IMR-90 (cell line): Measurements from ENCODE around the gene DOCK9. TPM values are rescaled to one million over a fixed set of nuclear protein-coding genes. Genes with fewer than 3 reads are reported as not detected.

Source experiments
- ATAC-seq: fragments of 200-7000 bp; cut with Tn5 transposase; 2 replicates; pipeline ENCODE4 v1.9.1; 2020; ENCODE audit warnings: low read depth, mild to moderate bottlenecking, moderate library complexity
- BruUV-seq: library from RNA; stranded (reverse); fragments of 400-500 nt; replicated peaks from 2 replicates; lab custom pipeline; 2021; lab: Mats Ljungman, UMichigan
- CTCF ChIA-PET: fragments of 300-600 bp; formaldehyde crosslinking; extraction: SDS; loops from one replicate; lab custom pipeline; 2021; ENCODE audit warnings: antibody characterized with exemption; lab: Yijun Ruan, JAX
- POLR2A ChIA-PET: fragments of 300-600 bp; sonication (Branson Sonifier 250); formaldehyde crosslinking; loops from one replicate; lab custom pipeline; 2022; ENCODE audit warnings: antibody characterized with exemption; ENCODE audit not compliant: unreplicated experiment; lab: Charles Lee
- DNase-seq: peaks from one replicate; pipeline ENCODE4 v3.0.0; 2013
- H2AFZ ChIP-seq: replicated peaks from 2 replicates; pipeline ENCODE3; 2013; ENCODE audit warnings: low read length, mild to moderate bottlenecking; ENCODE audit not compliant: poor library complexity
- H2AK5ac ChIP-seq: 2 replicates; pipeline ENCODE4 v1.6.1; 2013; ENCODE audit warnings: low read depth, low read length, inconsistent platforms
- H2AK9ac ChIP-seq: replicated peaks from 2 replicates; pipeline ENCODE3; 2013; ENCODE audit warnings: mild to moderate bottlenecking, low read depth, low read length, moderate library complexity; ENCODE audit not compliant: poor library complexity
- H2BK120ac ChIP-seq: 2 replicates; pipeline ENCODE4 v1.6.1; 2013; ENCODE audit warnings: low read depth, low read length, inconsistent platforms
- H2BK15ac ChIP-seq: 3 replicates; pipeline ENCODE4 v1.6.1; 2013; ENCODE audit warnings: low read depth, low read length, inconsistent platforms
- H2BK20ac ChIP-seq: 2 replicates; pipeline ENCODE4 v1.6.1; 2013; ENCODE audit warnings: low read depth, mild to moderate bottlenecking, inconsistent platforms, low read length, moderate library complexity
- H2BK5ac ChIP-seq: 2 replicates; pipeline ENCODE4 v1.6.1; 2013; ENCODE audit warnings: mild to moderate bottlenecking, low read depth, low read length, inconsistent platforms; ENCODE audit not compliant: poor library complexity, severe bottlenecking
- H3K14ac ChIP-seq: replicated peaks from 2 replicates; pipeline ENCODE4 v1.6.1; 2013; ENCODE audit warnings: low read depth, low read length, inconsistent platforms
- H3K18ac ChIP-seq: 2 replicates; pipeline ENCODE4 v1.6.1; 2013; ENCODE audit warnings: low read depth, low read length, control low read depth
- H3K23ac ChIP-seq: 2 replicates; pipeline ENCODE4 v1.6.1; 2013; ENCODE audit warnings: low read depth, low read length, inconsistent platforms
- H3K27ac ChIP-seq: 2 replicates; pipeline ENCODE4 v1.5.1; 2013; ENCODE audit warnings: mild to moderate bottlenecking, control low read depth, low read length; ENCODE audit not compliant: insufficient read depth
- H3K27me3 ChIP-seq: 2 replicates; pipeline ENCODE4 v1.6.1; 2013; ENCODE audit warnings: low read length; ENCODE audit not compliant: control insufficient read depth, insufficient read depth
- H3K36me3 ChIP-seq: 2 replicates; pipeline ENCODE4 v1.6.1; 2013; ENCODE audit warnings: low read length, mixed read lengths; ENCODE audit not compliant: control insufficient read depth, insufficient read depth
- H3K4ac ChIP-seq: 2 replicates; pipeline ENCODE4 v1.6.1; 2013; ENCODE audit warnings: low read depth, low read length, inconsistent platforms
- H3K4me1 ChIP-seq: 2 replicates; pipeline ENCODE4 v1.6.1; 2013; ENCODE audit warnings: low read length, mixed read lengths; ENCODE audit not compliant: control insufficient read depth, insufficient read depth
- H3K4me2 ChIP-seq: 2 replicates; pipeline ENCODE4 v1.6.1; 2013; ENCODE audit warnings: low read depth, mild to moderate bottlenecking, control low read depth, low read length, moderate library complexity
- H3K4me3 ChIP-seq: 2 replicates; pipeline ENCODE4 v1.5.1; 2013; ENCODE audit warnings: low read depth, mild to moderate bottlenecking, control low read depth, low read length, moderate library complexity; ENCODE audit not compliant: insufficient read depth
- H3K56ac ChIP-seq: 2 replicates; pipeline ENCODE4 v1.6.1; 2013; ENCODE audit warnings: low read length, inconsistent platforms; ENCODE audit not compliant: insufficient read depth; ENCODE audit errors: extremely low read depth
- H3K79me1 ChIP-seq, 2 experiments: 2 replicates each; pipeline ENCODE4 v1.6.1; 2013; ENCODE audit warnings: low read length in 2 of 2, inconsistent platforms in 1 of 2, low read depth in 1 of 2
- H3K9ac ChIP-seq: 2 replicates; pipeline ENCODE4 v1.6.1; 2013; ENCODE audit warnings: low read depth, low read length, control low read depth
- H3K9me1 ChIP-seq: 2 replicates; pipeline ENCODE4 v1.6.1; 2013; ENCODE audit warnings: low read length, inconsistent platforms; ENCODE audit not compliant: insufficient read depth
- H3K9me3 ChIP-seq: 2 replicates; pipeline ENCODE4 v1.6.1; 2013; ENCODE audit warnings: low read length; ENCODE audit not compliant: control insufficient read depth, insufficient read depth
- H4K20me1 ChIP-seq: 2 replicates; pipeline ENCODE4 v1.6.1; 2013; ENCODE audit warnings: low read length, inconsistent platforms; ENCODE audit not compliant: insufficient read depth
- H4K5ac ChIP-seq: 2 replicates; pipeline ENCODE4 v1.6.1; 2013; ENCODE audit warnings: mild to moderate bottlenecking, low read depth, low read length, control low read depth
- H4K8ac ChIP-seq, 2 experiments: 2 replicates each; pipeline ENCODE4 v1.6.1; 2013; ENCODE audit warnings: low read depth in 2 of 2, low read length in 2 of 2, control low read depth in 1 of 2, inconsistent platforms in 1 of 2
- H4K91ac ChIP-seq: 2 replicates; pipeline ENCODE4 v1.6.1; 2013; ENCODE audit warnings: low read depth, low read length, inconsistent platforms; ENCODE audit not compliant: insufficient read depth
- CEBPB ChIP-seq: IDR thresholded peaks from 2 replicates; pipeline ENCODE4 v1.6.1; 2012; ENCODE audit warnings: low read depth, low read length, improper control_type of control experiment
- FOS ChIP-seq: fragments of 150-350 bp; IDR thresholded peaks from 2 replicates; pipeline ENCODE4 v1.6.1; 2016; ENCODE audit warnings: low read depth, low read length
- NFE2L2 ChIP-seq: fragments of 150-350 bp; IDR thresholded peaks from 2 replicates; pipeline ENCODE4 v1.6.1; 2016; ENCODE audit warnings: low read depth, mild to moderate bottlenecking, low read length
- POLR2A ChIP-seq: IDR thresholded peaks from 2 replicates; pipeline ENCODE4 v1.6.1; 2012; ENCODE audit warnings: mild to moderate bottlenecking, low read depth, low read length
- RCOR1 ChIP-seq: IDR thresholded peaks from 2 replicates; pipeline ENCODE4 v1.6.1; 2012; ENCODE audit warnings: mild to moderate bottlenecking, low read length, improper control_type of control experiment; ENCODE audit not compliant: insufficient replicate concordance
- WGBS, 2 experiments: methylation state at CpG; one replicate each; pipeline versions ENCODE4 v1.1.5 to v1.1.7; 2013; ENCODE audit warnings: missing lambda C conversion rate in 2 of 2; ENCODE audit not compliant: insufficient read length in 1 of 2; ENCODE audit errors: extremely low coverage in 2 of 2; 5-methylcytosine and 5-hydroxymethylcytosine counted together
- dilution Hi-C: fragments of 300-500 bp; cut with HindIII; formaldehyde crosslinking; loops from one replicate; pipeline ENCODE4 v1.14.3; 2018; ENCODE audit warnings: low sequenced_read_pairs; ENCODE audit not compliant: unreplicated experiment
- in situ Hi-C: fragments of 300-500 bp; cut with MboI; formaldehyde crosslinking; loops from 3 replicates; pipeline ENCODE4 v1.14.3; 2019; ENCODE audit warnings: low sequenced_read_pairs, inconsistent platforms, mixed read lengths
- intact Hi-C: fragments of 100-400 bp; cut with micrococcal nuclease; formaldehyde crosslinking; loops from 2 replicates; pipeline ENCODE4 v1.10.0; 2022
- polyA plus RNA-seq, 3 experiments: library from polyadenylated mRNA; depleted of rRNA; stranded (reverse); fragments of >200 nt; gene quantifications; 2 replicates each; pipeline ENCODE4 v1.2.3, GENCODE V29; 2012; ENCODE audit warnings: low replicate concordance in 1 of 3
- total RNA-seq: library from RNA; depleted of rRNA; stranded (reverse); fragments of >200 nt; gene quantifications from 2 replicates; pipeline ENCODE4 v1.2.3, GENCODE V29; 2012
- TF ChIP-seq, protein P1 (sequence below): fragments of 150-350 bp; IDR thresholded peaks from 2 replicates; pipeline ENCODE4 v1.6.1; 2017; ENCODE audit warnings: mild to moderate bottlenecking, antibody characterized with exemption, low read length, low read depth

The DOCK9 gene
- total and polyA plus RNA-seq, 2 of the 4 experiments (the other 2 are of a cell fraction), result 4.8 to 7.2 TPM

DNA sequence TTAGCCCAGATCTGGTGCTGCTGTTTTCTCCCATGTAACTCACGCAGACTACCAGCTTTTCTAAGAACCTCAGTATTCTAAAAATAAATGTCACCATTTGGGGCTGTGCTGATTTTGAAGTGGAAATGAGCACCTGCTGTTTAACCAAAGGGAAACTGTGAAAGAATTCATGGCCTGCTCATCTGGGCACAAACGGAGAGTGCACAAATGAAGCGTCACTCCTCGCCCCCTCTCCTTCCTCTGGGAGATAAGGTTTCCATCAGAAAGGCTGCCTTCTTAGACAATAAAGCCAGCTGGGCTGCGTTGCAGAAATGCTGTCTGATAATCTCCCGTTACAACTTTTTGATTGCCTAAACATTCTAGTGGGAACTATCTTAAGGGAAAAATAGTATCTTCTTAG, 151.7 kb downstream of the DOCK9 start:
- CTCF ChIA-PET, result interaction anchor here (1.1 to 3.4 kb wide), 2 partner anchors 8 to 14 kb away, joined by 8 to 17 read pairs; no protein-coding TSS in a partner anchor
- no CpG with 5 or more reads among the region's 6 CpGs for WGBS, 2 experiments

More for the DNA sequence above, 151.7 kb downstream of the DOCK9 start:
- DNase-seq, result peak; percentile 15
- H3K4me2 ChIP-seq, result no peak overlapping the region
- H3K4me3 ChIP-seq, result no peak overlapping the region
- H3K36me3 ChIP-seq, result no peaks in the 10 kb centered on the region
- H4K8ac ChIP-seq, result no peak overlapping the region
- H4K20me1 ChIP-seq, result no peaks in the 10 kb centered on the region
- H2BK5ac ChIP-seq, result no peak overlapping the region
- H3K4ac ChIP-seq, result no peak overlapping the region
- no peak overlapping the region for H2AFZ ChIP-seq
- no peaks in the 10 kb centered on the region for H3K79me1 ChIP-seq
- peaks cover 2% of the 10 kb centered on the region; the same call in 1 of the 2 replicates for H3K4me1 ChIP-seq
- intact Hi-C loops (no loop called here), in situ Hi-C loops (loop anchor here (25.0 kb wide), 2 partner anchors 689 to 964 kb away; partner anchors contain the start of gene FARP1), dilution Hi-C loops (no loop called here)
- no peak overlapping the region for H3K27ac ChIP-seq
- H2BK15ac ChIP-seq, result no peak overlapping the region
- H3K56ac ChIP-seq, result no peak overlapping the region
- no peak overlapping the region for H3K9ac ChIP-seq
- H4K5ac ChIP-seq, result no peak overlapping the region
- H3K9me3 ChIP-seq, result no peaks in the 10 kb centered on the region
- no peaks in the 10 kb centered on the region for H3K27me3 ChIP-seq
- H2AK5ac ChIP-seq, result no peak overlapping the region
- no peak for ATAC-seq
- H3K18ac ChIP-seq, result no peak overlapping the region
- H2AK9ac ChIP-seq, result no peak overlapping the region
- no peak overlapping the region for H2BK20ac ChIP-seq
- no peak overlapping the region for H2BK120ac ChIP-seq
- no TSS peak for BruUV-seq
- no peak overlapping the region for H3K14ac ChIP-seq
- TF ChIP-seq RCOR1 (no peak), CEBPB (no peak), NFE2L2 (no peak), FOS (no peak), POLR2A (no peak)
- TF ChIP-seq, protein P1, sequence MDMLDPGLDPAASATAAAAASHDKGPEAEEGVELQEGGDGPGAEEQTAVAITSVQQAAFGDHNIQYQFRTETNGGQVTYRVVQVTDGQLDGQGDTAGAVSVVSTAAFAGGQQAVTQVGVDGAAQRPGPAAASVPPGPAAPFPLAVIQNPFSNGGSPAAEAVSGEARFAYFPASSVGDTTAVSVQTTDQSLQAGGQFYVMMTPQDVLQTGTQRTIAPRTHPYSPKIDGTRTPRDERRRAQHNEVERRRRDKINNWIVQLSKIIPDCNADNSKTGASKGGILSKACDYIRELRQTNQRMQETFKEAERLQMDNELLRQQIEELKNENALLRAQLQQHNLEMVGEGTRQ, result no peak
- H3K9me1 ChIP-seq, result peaks cover 15% of the 10 kb centered on the region; the same call in 1 of the 2 replicates
- no peak overlapping the region for H4K91ac ChIP-seq
- POLR2A ChIA-PET, result no interaction called here
- no peak overlapping the region for H3K23ac ChIP-seq
